Measurements from ENCODE around the gene ATP9B.

GRCh38 chr18:79272916-79273315 is 203.7 kb downstream of the ATP9B start:
- TF ChIP-seq CTCF (IDR thresholded peaks at IDR 0.05): no peak
- TF ChIP-seq POLR2A (IDR thresholded peaks at IDR 0.05): no peak

Measured in vagina (tissue), 2 donors.